Activated CD4-positive, CD25-positive, alpha-beta regulatory T cell treated with anti-CD3 and anti-CD28 coated beads, Interleukin-2, amount 50 U/mL, for 24 hours (primary cell): Measurements from ENCODE around the gene OR2T5.
"Not testable (repeated sequence)": the region's sequence is repeated elsewhere in the genome, so short reads cannot be mapped to it uniquely, and the experiment has no call there.

Experiments
- ATAC-seq, 2 donors: fragments of 150-1000 bp; cut with Tn5 transposase; one replicate each; pipeline ENCODE4 v1.10.0; 2021; ENCODE audit warnings: mild to moderate bottlenecking in 1 of 2, moderate library complexity in 1 of 2

Gene OR2T5

GRCh38 chr1:248510217-248510616 is 21.8 kb downstream of the OR2T5 start:
- not testable (repeated sequence) for ATAC-seq

- ATAC-seq = no peak
These were observed 33.5 kb downstream of the OR2T5 start for GRCh38 chr1:248521856-248522255.

- ATAC-seq = not testable (repeated sequence)
These were observed 49.1 kb downstream of the OR2T5 start for GRCh38 chr1:248537449-248537848.
